Measurements from ENCODE around the gene RHBDF1. TPM values are rescaled to one million over a fixed set of nuclear protein-coding genes. Genes with fewer than 3 reads are reported as not detected.

Gene RHBDF1
- total RNA-seq, 2 experiments from 2014 or later, result 0.61 TPM; not detected in 1

DNA sequence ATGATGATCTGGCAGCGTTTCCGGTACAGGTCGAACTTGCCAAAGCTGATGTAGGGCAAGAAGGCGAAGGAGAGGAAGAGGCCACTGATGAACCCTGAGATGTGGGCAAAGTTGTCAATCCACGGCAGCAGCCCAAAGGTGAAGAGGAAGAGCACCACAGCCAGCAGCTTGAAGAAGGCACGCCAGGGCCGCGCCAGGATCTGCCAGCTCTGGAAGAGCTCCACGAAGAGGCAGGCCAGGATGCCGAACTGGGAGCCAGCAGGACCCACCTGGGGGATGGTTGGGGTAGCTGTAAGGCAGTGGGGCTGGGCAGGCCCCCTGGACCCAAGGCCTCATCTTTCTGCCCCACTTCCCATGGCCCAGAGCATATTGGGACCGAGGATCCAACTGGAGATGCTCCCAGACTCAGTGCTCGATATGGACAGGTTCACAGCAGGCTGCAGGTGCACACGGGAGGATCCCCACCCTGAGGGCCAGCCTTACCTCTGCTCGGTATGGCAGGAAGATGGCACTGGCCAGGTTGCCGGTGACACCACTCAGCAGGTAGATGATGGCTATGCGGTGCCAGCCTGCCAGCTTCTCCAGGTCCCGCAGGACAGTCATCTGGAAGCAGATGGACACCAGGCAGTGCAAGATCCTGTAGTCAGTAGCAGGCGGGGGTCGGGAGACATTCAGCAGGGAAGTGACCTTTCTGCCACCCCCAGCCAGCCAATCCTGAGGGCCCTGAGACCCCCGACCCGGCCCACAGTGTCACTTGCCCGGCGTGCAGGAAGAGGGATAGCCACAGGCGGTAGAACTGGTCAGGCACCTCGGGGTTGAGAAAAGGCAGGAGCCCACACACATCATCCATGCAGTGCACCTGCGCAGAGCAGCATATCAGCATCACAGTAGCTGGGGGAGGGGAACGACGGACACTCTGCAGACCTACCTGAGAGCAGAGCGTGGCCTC, 13.7 kb downstream of the RHBDF1 start:
- Mint-ChIP-seq H3K4me3 (no peak overlapping the region), H3K9me3 (no peaks in the 10 kb centered on the region), H3K4me1 (ENCODE audit: low read depth) (peaks cover 7% of the 10 kb centered on the region), H3K27me3 (no peaks in the 10 kb centered on the region), H3K27ac (no peak overlapping the region), H3K36me3 (ENCODE audit: low read depth) (peaks cover 4% of the 10 kb centered on the region)
- intact Hi-C loops (cut with micrococcal nuclease), result no loop called here
- DNase-seq (no peak), ATAC-seq (no peak)
- ChIA-PET CTCF (interaction anchor here (1.0 kb wide), 1 partner anchor 38 kb away, joined by 6 read pairs; no protein-coding TSS in a partner anchor), POLR2A (interaction anchor here (0.6 to 1.0 kb wide), 2 partner anchors 18 to 194 kb away, joined by 3 read pairs; no protein-coding TSS in a partner anchor)
- TF ChIP-seq, protein P1, sequence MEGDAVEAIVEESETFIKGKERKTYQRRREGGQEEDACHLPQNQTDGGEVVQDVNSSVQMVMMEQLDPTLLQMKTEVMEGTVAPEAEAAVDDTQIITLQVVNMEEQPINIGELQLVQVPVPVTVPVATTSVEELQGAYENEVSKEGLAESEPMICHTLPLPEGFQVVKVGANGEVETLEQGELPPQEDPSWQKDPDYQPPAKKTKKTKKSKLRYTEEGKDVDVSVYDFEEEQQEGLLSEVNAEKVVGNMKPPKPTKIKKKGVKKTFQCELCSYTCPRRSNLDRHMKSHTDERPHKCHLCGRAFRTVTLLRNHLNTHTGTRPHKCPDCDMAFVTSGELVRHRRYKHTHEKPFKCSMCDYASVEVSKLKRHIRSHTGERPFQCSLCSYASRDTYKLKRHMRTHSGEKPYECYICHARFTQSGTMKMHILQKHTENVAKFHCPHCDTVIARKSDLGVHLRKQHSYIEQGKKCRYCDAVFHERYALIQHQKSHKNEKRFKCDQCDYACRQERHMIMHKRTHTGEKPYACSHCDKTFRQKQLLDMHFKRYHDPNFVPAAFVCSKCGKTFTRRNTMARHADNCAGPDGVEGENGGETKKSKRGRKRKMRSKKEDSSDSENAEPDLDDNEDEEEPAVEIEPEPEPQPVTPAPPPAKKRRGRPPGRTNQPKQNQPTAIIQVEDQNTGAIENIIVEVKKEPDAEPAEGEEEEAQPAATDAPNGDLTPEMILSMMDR (IDR thresholded peaks at IDR 0.05), result no peak

DNA sequence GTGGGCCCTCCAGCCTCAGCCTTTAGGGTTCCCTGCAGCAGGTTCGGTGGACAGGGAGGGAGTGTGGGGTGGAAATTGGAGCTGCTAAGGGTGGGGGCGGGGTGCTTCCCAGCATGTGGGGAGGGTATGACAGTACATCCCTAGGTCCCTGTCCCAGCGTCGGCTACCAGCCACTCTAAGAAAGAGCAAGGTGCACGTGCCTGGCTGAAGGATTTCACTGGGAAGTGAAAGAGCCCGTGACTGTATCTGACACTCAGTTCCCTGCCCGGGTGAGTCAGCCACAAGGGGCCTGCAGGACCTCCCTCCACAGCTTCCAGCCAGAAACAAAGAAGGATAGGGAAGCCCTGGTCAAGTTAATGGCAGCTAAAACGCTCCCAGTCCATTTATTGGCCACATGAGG, 14.7 kb downstream of the RHBDF1 start:
- H3K27ac Mint-ChIP-seq, result no peak overlapping the region
- intact Hi-C loops (cut with micrococcal nuclease), result no loop called here
- POLR2A ChIA-PET, result no interaction called here
- ATAC-seq, result no peak
- H3K27me3 Mint-ChIP-seq, result no peaks in the 10 kb centered on the region
- no peak for DNase-seq
- no peaks in the 10 kb centered on the region for H3K9me3 Mint-ChIP-seq
- CTCF ChIA-PET, result interaction anchor here (2.0 to 2.8 kb wide), 2 partner anchors 8 to 39 kb away, joined by 9 to 23 read pairs; no protein-coding TSS in a partner anchor
- TF ChIP-seq, protein P1 (IDR thresholded peaks at IDR 0.05), result no peak
- peaks cover 9% of the 10 kb centered on the region for H3K36me3 Mint-ChIP-seq (ENCODE audit: low read depth)
- H3K4me1 Mint-ChIP-seq (ENCODE audit: low read depth), result peaks cover 9% of the 10 kb centered on the region
- no peak overlapping the region for H3K4me3 Mint-ChIP-seq

DNA sequence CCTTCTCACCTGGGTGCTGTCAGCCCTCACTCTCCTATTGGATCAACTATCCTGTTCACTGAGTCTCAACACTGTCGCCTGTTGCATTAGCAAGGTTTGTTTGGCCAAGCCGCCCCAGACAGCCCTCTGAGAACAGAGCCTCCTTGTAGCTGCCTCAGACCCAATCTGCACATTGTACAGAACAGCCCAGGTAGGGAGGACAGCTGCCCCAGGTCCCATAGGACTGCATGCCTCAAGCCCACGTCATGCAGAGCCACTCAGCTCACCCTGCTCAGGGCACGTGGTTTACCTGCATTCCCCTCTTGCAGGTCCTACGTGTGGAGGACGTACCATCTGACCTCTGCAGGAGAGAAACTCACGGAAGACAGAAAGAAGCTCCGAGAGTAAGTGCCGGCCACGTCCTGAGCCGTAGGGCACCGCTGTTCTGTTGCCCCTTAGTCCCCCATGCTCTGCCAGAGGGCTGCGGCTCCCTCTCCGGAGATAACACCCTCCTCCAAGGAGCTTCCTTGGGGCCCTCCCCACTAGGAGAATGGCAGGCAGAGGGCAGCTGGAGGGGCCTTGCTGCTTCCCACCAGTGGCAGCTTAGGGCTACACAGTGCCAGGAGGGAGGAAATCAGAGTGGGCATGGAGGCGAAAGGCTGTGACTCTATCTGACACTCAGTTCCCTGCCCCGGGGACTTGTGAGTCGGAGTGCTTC, 16.1 kb downstream of the RHBDF1 start:
- intact Hi-C loops (cut with micrococcal nuclease), result no loop called here
- DNase-seq, result no peak
- TF ChIP-seq, protein P1 (IDR thresholded peaks at IDR 0.05), result no peak
- Mint-ChIP-seq H3K36me3 (ENCODE audit: low read depth) (peaks cover 16% of the 10 kb centered on the region), H3K27me3 (no peaks in the 10 kb centered on the region), H3K4me3 (no peak overlapping the region), H3K27ac (no peak overlapping the region), H3K9me3 (no peaks in the 10 kb centered on the region), H3K4me1 (ENCODE audit: low read depth) (peaks cover 15% of the 10 kb centered on the region)
- no peak for ATAC-seq
- POLR2A ChIA-PET, result interaction anchor here (0.7 to 1.7 kb wide), 5 partner anchors 10 to 29 kb away, joined by 3 to 5 read pairs (median 3); no protein-coding TSS in a partner anchor
- CTCF ChIA-PET, result interaction anchor here (1.5 to 2.8 kb wide), 3 partner anchors 10 to 51 kb away, joined by 6 to 23 read pairs (median 9); no protein-coding TSS in a partner anchor

DNA sequence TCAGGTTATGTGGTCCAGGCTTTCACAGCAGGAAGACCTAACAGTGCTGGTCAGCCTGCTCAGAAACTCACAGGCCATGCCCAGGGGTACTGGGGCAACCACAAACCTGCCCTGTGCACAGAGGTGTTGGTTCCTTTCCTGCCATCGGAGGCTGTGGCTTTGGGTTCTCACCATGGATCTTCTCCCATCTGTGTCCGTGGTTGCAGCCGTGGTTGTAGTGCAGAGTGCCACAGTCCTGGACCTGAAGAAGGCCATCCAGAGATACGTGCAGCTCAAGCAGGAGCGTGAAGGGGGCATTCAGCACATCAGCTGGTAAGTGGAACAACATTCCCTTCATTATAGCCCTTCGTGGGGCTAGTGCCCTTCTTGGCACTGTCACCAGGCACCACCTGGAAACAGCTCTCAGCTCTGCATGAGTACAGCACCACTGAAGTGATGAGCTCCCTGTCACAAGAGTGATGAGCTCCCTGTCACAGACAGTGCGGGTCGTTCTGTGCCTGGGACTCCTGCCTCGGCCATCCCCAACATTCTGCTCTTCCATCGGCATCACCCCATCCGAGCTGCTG, 16.8 kb downstream of the RHBDF1 start:
- ChIA-PET POLR2A (interaction anchor here (0.7 to 1.7 kb wide), 5 partner anchors 9 to 30 kb away, joined by 3 to 5 read pairs (median 3); no protein-coding TSS in a partner anchor), CTCF (interaction anchor here (1.5 to 2.8 kb wide), 3 partner anchors 10 to 51 kb away, joined by 6 to 23 read pairs (median 9); no protein-coding TSS in a partner anchor)
- Mint-ChIP-seq H3K9me3 (no peaks in the 10 kb centered on the region), H3K27me3 (no peaks in the 10 kb centered on the region), H3K27ac (no peak overlapping the region), H3K4me3 (peak overlapping the region; percentile 55), H3K36me3 (ENCODE audit: low read depth) (peaks cover 23% of the 10 kb centered on the region), H3K4me1 (ENCODE audit: low read depth) (peaks cover 22% of the 10 kb centered on the region)
- DNase-seq (no peak), ATAC-seq (no peak)
- TF ChIP-seq, protein P1 (IDR thresholded peaks at IDR 0.05), result no peak
- intact Hi-C loops (cut with micrococcal nuclease), result no loop called here
